ENCODE measurements around the gene OCA2. TPM values are rescaled to one million over a fixed set of nuclear protein-coding genes. Genes with fewer than 3 reads are reported as not detected.
"Not testable (repeated sequence)": the region's sequence is repeated elsewhere in the genome, so short reads cannot be mapped to it uniquely, and the experiment has no call there.

The OCA2 gene
- total RNA-seq, 4 donors from 2014 or later: 0.17 to 1.2 (median 0.24) TPM

DNA sequence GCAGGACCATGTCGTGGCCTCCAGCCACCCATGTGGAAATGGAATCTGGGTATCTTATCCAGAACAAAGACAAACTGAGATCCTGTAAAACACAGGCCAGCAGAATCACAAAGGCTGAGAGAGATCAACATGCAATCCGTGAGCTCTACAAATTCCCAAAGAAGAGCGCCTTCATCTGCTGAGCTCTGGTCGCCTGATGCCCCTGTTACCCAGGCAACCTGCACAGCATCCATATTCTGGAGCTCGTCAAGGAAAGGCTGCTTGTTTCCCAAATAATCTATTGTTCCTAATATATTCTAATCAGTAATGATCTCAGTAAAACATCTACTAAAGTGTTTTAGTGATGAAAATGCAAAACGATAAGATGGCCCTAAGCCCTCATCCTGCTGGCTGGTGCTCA is 133.6 kb downstream of the OCA2 start:
- Histone ChIP-seq H3K27me3 (no peaks in the 10 kb centered on the region), H3K4me3 (no peak overlapping the region), H3K9me3 (no peaks in the 10 kb centered on the region), H3K4me1 (no peaks in the 10 kb centered on the region), H3K27ac (replicated peaks in 1 of 4) (no peak overlapping the region), H3K36me3 (no peaks in the 10 kb centered on the region)
- intact Hi-C loops (cut with DNase I): no loop called here
- peak; percentile 55 for DNase-seq (ENCODE audit: extremely low spot score)
- no peak for TF ChIP-seq EP300 (IDR thresholded peaks at IDR 0.05)
- TF ChIP-seq POLR2AphosphoS5 (IDR thresholded peaks at IDR 0.05): no peak
- TF ChIP-seq POLR2A (IDR thresholded peaks at IDR 0.05; ENCODE audit: low read depth): no peak
- TF ChIP-seq, protein P1, sequence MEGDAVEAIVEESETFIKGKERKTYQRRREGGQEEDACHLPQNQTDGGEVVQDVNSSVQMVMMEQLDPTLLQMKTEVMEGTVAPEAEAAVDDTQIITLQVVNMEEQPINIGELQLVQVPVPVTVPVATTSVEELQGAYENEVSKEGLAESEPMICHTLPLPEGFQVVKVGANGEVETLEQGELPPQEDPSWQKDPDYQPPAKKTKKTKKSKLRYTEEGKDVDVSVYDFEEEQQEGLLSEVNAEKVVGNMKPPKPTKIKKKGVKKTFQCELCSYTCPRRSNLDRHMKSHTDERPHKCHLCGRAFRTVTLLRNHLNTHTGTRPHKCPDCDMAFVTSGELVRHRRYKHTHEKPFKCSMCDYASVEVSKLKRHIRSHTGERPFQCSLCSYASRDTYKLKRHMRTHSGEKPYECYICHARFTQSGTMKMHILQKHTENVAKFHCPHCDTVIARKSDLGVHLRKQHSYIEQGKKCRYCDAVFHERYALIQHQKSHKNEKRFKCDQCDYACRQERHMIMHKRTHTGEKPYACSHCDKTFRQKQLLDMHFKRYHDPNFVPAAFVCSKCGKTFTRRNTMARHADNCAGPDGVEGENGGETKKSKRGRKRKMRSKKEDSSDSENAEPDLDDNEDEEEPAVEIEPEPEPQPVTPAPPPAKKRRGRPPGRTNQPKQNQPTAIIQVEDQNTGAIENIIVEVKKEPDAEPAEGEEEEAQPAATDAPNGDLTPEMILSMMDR (IDR thresholded peaks at IDR 0.05): no peak
- 83% methylated on average over 6 of the region's 6 CpGs for WGBS

DNA sequence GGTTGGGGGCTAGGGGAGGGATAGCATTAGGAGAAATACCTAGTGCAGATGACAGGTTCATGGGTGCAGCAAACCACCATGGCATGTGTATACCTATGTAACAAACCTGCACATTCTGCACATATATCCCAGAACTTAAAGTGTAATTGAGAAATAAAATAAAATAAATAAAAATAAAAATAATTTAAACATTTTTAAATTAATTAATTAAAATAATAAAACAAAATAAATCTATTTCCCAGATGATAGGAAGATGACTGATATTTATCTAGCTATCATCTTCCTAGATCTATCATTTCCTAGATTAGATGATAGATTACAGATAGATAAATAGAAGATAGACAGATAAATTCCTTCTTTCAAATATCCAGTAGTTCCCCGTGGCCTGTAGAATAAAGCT is 137.3 kb downstream of the OCA2 start:
- WGBS: 73% methylated on average over 1 of the region's 1 CpG
- intact Hi-C loops (cut with DNase I): no loop called here
- TF ChIP-seq POLR2A (IDR thresholded peaks at IDR 0.05; ENCODE audit: low read depth) (no peak), EP300 (IDR thresholded peaks at IDR 0.05) (no peak), POLR2AphosphoS5 (IDR thresholded peaks at IDR 0.05) (no peak)
- TF ChIP-seq, protein P1 (IDR thresholded peaks at IDR 0.05): no peak
- Histone ChIP-seq H3K27me3 (no peaks in the 10 kb centered on the region), H3K4me1 (no peaks in the 10 kb centered on the region), H3K36me3 (no peaks in the 10 kb centered on the region), H3K4me3 (no peak overlapping the region), H3K27ac (replicated peaks in 1 of 4) (no peak overlapping the region), H3K9me3 (no peaks in the 10 kb centered on the region)
- DNase-seq (ENCODE audit: extremely low spot score): no peak

DNA sequence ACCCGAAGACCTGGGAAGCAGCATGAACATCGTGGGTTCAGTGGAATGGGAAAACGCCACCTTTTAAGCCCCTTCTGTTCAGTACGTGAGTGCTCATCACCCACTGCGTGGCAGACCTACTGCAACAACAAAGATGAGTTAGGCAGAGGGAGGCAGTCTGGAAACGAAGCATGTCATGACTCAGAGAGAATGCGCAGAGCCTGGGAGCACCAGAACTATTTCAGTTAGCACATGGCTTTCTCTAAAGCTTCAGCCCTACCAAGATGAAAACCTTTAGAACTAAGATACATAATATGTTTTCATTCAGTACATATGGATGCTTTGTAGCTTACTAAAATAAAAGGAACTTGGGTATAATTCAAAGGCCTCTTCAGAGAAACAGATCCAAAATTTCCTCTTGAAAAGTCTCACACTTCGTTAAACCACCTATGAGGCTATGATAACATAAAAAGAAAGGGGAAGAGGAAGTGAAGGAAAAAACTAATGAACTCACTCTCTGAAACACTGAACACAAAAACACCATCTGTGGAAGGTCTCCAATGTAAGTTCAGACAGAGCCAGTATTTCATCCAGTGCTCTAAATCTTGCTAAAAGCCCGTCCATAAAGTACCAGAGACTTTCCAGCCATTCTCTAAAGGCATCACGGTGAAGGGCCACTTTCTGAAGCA is 140.1 kb downstream of the OCA2 start:
- Histone ChIP-seq H3K4me3 (no peak overlapping the region), H3K4me1 (no peaks in the 10 kb centered on the region), H3K9me3 (no peaks in the 10 kb centered on the region), H3K27me3 (no peaks in the 10 kb centered on the region), H3K27ac (replicated peaks in 1 of 4) (no peak overlapping the region), H3K36me3 (no peaks in the 10 kb centered on the region)
- no peak for TF ChIP-seq EP300 (IDR thresholded peaks at IDR 0.05)
- TF ChIP-seq POLR2A (IDR thresholded peaks at IDR 0.05; ENCODE audit: low read depth): no peak
- TF ChIP-seq POLR2AphosphoS5 (IDR thresholded peaks at IDR 0.05): no peak
- TF ChIP-seq, protein P1 (IDR thresholded peaks at IDR 0.05): no peak
- intact Hi-C loops (cut with DNase I): no loop called here
- 77% methylated on average over 10 of the region's 10 CpGs for WGBS
- DNase-seq (ENCODE audit: extremely low spot score): no peak

DNA sequence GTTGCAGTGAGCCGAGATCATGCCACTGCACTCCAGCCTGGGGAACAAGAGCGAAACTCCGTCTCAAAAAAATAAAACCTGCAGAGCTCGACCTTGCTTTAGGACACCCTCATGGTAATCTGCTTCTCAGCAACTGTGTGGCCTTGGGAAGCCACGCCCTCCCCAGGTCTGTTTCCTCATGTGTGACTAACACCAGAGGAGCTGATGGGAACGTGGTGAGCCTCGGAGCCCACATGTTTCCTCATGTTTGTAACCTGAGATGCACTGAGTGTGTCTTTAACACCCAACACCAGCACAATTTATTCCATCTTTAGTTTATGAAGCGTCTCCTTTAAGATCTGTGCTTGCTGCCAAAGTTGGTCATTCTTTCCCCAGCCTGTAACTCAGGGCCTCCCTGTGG is 142.8 kb downstream of the OCA2 start:
- no peaks in the 10 kb centered on the region for H3K27me3 ChIP-seq
- H3K4me3 ChIP-seq: no peak overlapping the region
- intact Hi-C loops (cut with DNase I): no loop called here
- H3K4me1 ChIP-seq: no peaks in the 10 kb centered on the region
- no peak for DNase-seq (ENCODE audit: extremely low spot score)
- TF ChIP-seq POLR2AphosphoS5 (IDR thresholded peaks at IDR 0.05): no peak
- TF ChIP-seq EP300 (IDR thresholded peaks at IDR 0.05): no peak
- TF ChIP-seq, protein P1 (IDR thresholded peaks at IDR 0.05): no peak
- no peak for TF ChIP-seq POLR2A (IDR thresholded peaks at IDR 0.05; ENCODE audit: low read depth)
- no peaks in the 10 kb centered on the region for H3K36me3 ChIP-seq
- WGBS: 84% methylated on average over 8 of the region's 8 CpGs
- H3K27ac ChIP-seq (replicated peaks in 1 of 4): no peak overlapping the region
- H3K9me3 ChIP-seq: no peaks in the 10 kb centered on the region

DNA sequence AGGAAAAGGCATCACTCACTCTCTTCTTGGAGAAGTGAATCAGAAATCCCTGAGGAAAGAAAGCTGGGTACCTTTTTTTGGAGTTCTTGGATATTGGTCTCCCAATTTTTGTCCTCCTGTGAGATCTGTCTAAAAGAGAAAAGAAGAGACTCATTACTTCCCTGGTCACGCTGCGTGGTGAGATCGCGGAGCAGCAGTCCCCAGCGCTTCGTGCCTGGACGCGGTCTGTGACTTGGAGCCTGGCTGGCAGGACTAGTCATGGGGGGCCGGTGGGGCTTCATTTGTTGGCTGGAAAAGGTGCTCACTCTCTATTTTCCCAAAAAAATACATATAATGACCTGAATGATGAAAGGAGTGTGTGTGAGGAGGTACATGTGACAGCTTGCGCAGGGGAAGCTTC is 144.0 kb downstream of the OCA2 start:
- peak; percentile 45 for DNase-seq (ENCODE audit: extremely low spot score)
- intact Hi-C loops (cut with DNase I): no loop called here
- Histone ChIP-seq H3K9me3 (no peaks in the 10 kb centered on the region), H3K4me1 (no peaks in the 10 kb centered on the region), H3K27ac (replicated peaks in 1 of 4) (no peak overlapping the region), H3K4me3 (no peak overlapping the region), H3K27me3 (no peaks in the 10 kb centered on the region), H3K36me3 (no peaks in the 10 kb centered on the region)
- 96% methylated on average over 10 of the region's 10 CpGs for WGBS
- TF ChIP-seq EP300 (IDR thresholded peaks at IDR 0.05): no peak
- TF ChIP-seq POLR2A (IDR thresholded peaks at IDR 0.05; ENCODE audit: low read depth): no peak
- TF ChIP-seq POLR2AphosphoS5 (IDR thresholded peaks at IDR 0.05): no peak
- TF ChIP-seq, protein P1 (IDR thresholded peaks at IDR 0.05): no peak

DNA sequence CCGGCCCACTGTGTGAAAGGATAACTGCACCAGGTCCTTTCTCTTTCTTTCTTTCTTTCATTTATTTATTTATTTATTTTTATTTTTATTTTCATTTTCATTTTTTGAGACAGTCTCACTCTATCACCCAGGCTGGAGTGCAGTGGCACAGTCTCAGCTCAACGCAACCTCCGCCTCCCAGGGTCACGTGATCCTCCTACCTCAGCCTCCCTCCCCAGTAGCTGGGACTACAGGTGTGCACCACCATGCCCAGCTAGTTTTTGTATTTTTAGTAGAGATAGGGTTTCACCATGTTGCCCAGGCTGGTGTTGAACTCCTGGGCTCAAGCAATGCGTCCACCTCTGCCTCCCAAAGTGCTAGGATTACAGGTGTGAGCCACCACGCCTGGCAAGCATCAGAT is 146.5 kb downstream of the OCA2 start:
- H3K4me1 ChIP-seq; H3K9me3 ChIP-seq; H3K27me3 ChIP-seq; intact Hi-C loops (cut with DNase I); H3K36me3 ChIP-seq; H3K27ac ChIP-seq (replicated peaks in 1 of 4); H3K4me3 ChIP-seq: not testable (repeated sequence)
- whole genome bisulfite sequencing: 97% methylated on average over 6 of the region's 6 CpGs
- peak; percentile 47 for DNase-seq (ENCODE audit: extremely low spot score)
